Measurements from ENCODE around the gene OSBPL3.

OSBPL3 gene

GRCh38 chr7:24752073-24752800, 227.7 kb downstream of the OSBPL3 start:
- no peak for DNase-seq

GRCh38 chr7:24751484-24751883, 228.5 kb downstream of the OSBPL3 start:
- DNase-seq = no peak

DNA sequence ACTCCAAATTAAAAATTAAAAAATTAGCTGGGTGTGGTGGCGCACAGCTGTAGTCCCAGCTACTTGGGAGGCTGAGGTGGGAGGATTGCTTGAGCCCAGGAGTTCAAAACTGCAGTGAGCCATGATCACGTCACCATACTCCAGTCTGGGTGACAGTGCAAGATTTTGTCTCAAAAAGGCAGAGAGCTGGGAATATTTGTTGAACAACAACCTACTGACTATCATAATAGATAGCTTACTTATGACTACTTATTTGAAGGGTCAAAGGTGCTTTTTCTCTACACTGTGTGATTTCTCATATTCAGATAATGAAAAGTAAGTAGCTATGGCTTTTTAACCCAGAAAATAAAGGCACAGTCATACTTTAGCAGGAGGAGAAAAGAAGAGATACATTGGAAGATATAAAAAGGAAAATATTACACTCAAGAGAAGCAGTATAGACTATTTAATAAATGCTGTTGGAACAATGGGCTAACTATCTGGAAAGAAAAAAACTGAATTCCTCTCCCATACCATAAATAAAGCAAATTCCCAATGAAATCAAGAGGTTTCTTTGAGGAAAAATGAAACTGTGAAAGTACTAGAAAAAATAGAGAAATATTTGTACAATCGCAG, 229.4 kb downstream of the OSBPL3 start:
- DNase-seq = no peak

GRCh38 chr7:24748521-24748920, 231.5 kb downstream of the OSBPL3 start:
- no peak for DNase-seq
